Measurements from ENCODE around the gene NAT8L. TPM values are rescaled to one million over a fixed set of nuclear protein-coding genes. Genes with fewer than 3 reads are reported as not detected.

Gene NAT8L
- total and polyA plus RNA-seq, 2 donors (not counting 1 experiment from before 2014, with no cell fraction given): 0.03 to 0.25 TPM

- no peaks in the 10 kb centered on the region for H4K20me1 ChIP-seq (ENCODE audit: control insufficient read depth, insufficient read depth, low read length, poor library complexity, severe bottlenecking)
- H3K9me3 ChIP-seq (ENCODE audit: control extremely low read depth in 1 of 3, control insufficient read depth in 2 of 3, insufficient read depth in 1 of 3, low read length in 2 of 3): peaks cover 0 to 28% (median 11%) of the 10 kb centered on the region in 3 donors
- POLR2A ChIA-PET: no interaction called here
- H2AFZ ChIP-seq (ENCODE audit: insufficient read depth, low read depth, low read length, poor library complexity, severe bottlenecking): no peak overlapping the region
- H3K9ac ChIP-seq (ENCODE audit: low read length): no peak overlapping the region
- H3K79me2 ChIP-seq (ENCODE audit: control insufficient read depth, insufficient read depth, low read length): no peaks in the 10 kb centered on the region
- CTCF ChIA-PET: no interaction called here
- H3K36me3 ChIP-seq (replicated peaks in 1 of 2; ENCODE audit: control extremely low read depth in 1 of 2, control insufficient read depth in 1 of 2, extremely low read depth in 1 of 2, insufficient read depth in 2 of 2, low read length in 1 of 2): no peaks in the 10 kb centered on the region
- no peak overlapping the region for H3K4me2 ChIP-seq (replicated peaks; ENCODE audit: low read depth, low read length, poor library complexity, severe bottlenecking)
- no peak for ATAC-seq (ENCODE audit: low read depth)
- intact Hi-C loops (cut with micrococcal nuclease): no loop called here
- H3K9me3 Mint-ChIP-seq (ENCODE audit: insufficient read depth): peaks cover 6% of the 10 kb centered on the region
- H3K27me3 ChIP-seq (replicated peaks in 1 of 4; ENCODE audit: control extremely low read depth in 1 of 4, control insufficient read depth in 3 of 4, insufficient read depth in 4 of 4, low read length in 3 of 4): peaks cover 0 to 15% (median under 1%) of the 10 kb centered on the region in 4 experiments
- 91% methylated on average over 5 of the region's 6 CpGs for WGBS (ENCODE audit: insufficient coverage)
- DNase-seq: no peak
- H3K4me1 ChIP-seq (ENCODE audit: control insufficient read depth in 2 of 2, insufficient read depth in 2 of 2, low read length in 2 of 2): no peaks in the 10 kb centered on the region
- H3K4me1 Mint-ChIP-seq: no peaks in the 10 kb centered on the region
- TF ChIP-seq CTCF (IDR thresholded peaks at IDR 0.05): no peak
- no peak for TF ChIP-seq EZH2 (IDR thresholded peaks at IDR 0.05; ENCODE audit: borderline replicate concordance, insufficient read depth, low read depth, low read length, poor library complexity, severe bottlenecking)
- H3K4me3 ChIP-seq (ENCODE audit: control extremely low read depth in 1 of 5, extremely low read depth in 1 of 5, insufficient read depth in 1 of 5, low read depth in 2 of 5, low read length in 4 of 5): no peak overlapping the region
- H3K27me3 Mint-ChIP-seq: peaks cover 29% of the 10 kb centered on the region
- H3K27ac Mint-ChIP-seq: no peak overlapping the region
- no peak overlapping the region for H3K4me3 Mint-ChIP-seq
- H3K27ac ChIP-seq (ENCODE audit: low read length in 2 of 2): no peak overlapping the region
Observed at GRCh38 chr4:2092669-2093053, 33.5 kb downstream of the NAT8L start.

GRCh38 chr4:2093265-2093664 is 34.1 kb downstream of the NAT8L start:
- Mint-ChIP-seq H3K4me1 (no peaks in the 10 kb centered on the region), H3K27me3 (peaks cover 32% of the 10 kb centered on the region), H3K4me3 (no peak overlapping the region), H3K27ac (no peak overlapping the region), H3K9me3 (ENCODE audit: insufficient read depth) (peaks cover 6% of the 10 kb centered on the region)
- 89% methylated on average over 4 of the region's 6 CpGs for WGBS (ENCODE audit: insufficient coverage)
- H3K4me2 ChIP-seq (replicated peaks; ENCODE audit: low read depth, low read length, poor library complexity, severe bottlenecking): no peak overlapping the region
- peaks cover 0 to 15% (median under 1%) of the 10 kb centered on the region in 4 experiments for H3K27me3 ChIP-seq (replicated peaks in 1 of 4; ENCODE audit: control extremely low read depth in 1 of 4, control insufficient read depth in 3 of 4, insufficient read depth in 4 of 4, low read length in 3 of 4)
- no peak overlapping the region for H3K9ac ChIP-seq (ENCODE audit: low read length)
- TF ChIP-seq EZH2 (IDR thresholded peaks at IDR 0.05; ENCODE audit: borderline replicate concordance, insufficient read depth, low read depth, low read length, poor library complexity, severe bottlenecking): no peak
- TF ChIP-seq CTCF (IDR thresholded peaks at IDR 0.05): no peak
- intact Hi-C loops (cut with micrococcal nuclease): no loop called here
- H3K4me1 ChIP-seq (ENCODE audit: control insufficient read depth in 2 of 2, insufficient read depth in 2 of 2, low read length in 2 of 2): no peaks in the 10 kb centered on the region
- no peaks in the 10 kb centered on the region for H4K20me1 ChIP-seq (ENCODE audit: control insufficient read depth, insufficient read depth, low read length, poor library complexity, severe bottlenecking)
- H3K9me3 ChIP-seq (ENCODE audit: control extremely low read depth in 1 of 3, control insufficient read depth in 2 of 3, insufficient read depth in 1 of 3, low read length in 2 of 3): peaks cover 0 to 28% (median 11%) of the 10 kb centered on the region in 3 donors
- no peaks in the 10 kb centered on the region for H3K79me2 ChIP-seq (ENCODE audit: control insufficient read depth, insufficient read depth, low read length)
- ChIA-PET POLR2A (no interaction called here), CTCF (no interaction called here)
- H2AFZ ChIP-seq (ENCODE audit: insufficient read depth, low read depth, low read length, poor library complexity, severe bottlenecking): no peak overlapping the region
- H3K36me3 ChIP-seq (replicated peaks in 1 of 2; ENCODE audit: control extremely low read depth in 1 of 2, control insufficient read depth in 1 of 2, extremely low read depth in 1 of 2, insufficient read depth in 2 of 2, low read length in 1 of 2): no peaks in the 10 kb centered on the region
- ATAC-seq (ENCODE audit: low read depth) (no peak), DNase-seq (no peak)
- H3K4me3 ChIP-seq (ENCODE audit: control extremely low read depth in 1 of 5, extremely low read depth in 1 of 5, insufficient read depth in 1 of 5, low read depth in 2 of 5, low read length in 4 of 5): no peak overlapping the region
- no peak overlapping the region for H3K27ac ChIP-seq (ENCODE audit: low read length in 2 of 2)
